Inferior parietal cortex (tissue), 1 donor: ENCODE measurements around the gene RBM28.
"Not testable (repeated sequence)": the region's sequence is repeated elsewhere in the genome, so short reads cannot be mapped to it uniquely, and the experiment has no call there.

Source experiments
- DNase-seq: peaks from one replicate; pipeline ENCODE4 v3.0.0-alpha.2; 2016; ENCODE audit errors: extremely low spot score

Gene RBM28

DNA sequence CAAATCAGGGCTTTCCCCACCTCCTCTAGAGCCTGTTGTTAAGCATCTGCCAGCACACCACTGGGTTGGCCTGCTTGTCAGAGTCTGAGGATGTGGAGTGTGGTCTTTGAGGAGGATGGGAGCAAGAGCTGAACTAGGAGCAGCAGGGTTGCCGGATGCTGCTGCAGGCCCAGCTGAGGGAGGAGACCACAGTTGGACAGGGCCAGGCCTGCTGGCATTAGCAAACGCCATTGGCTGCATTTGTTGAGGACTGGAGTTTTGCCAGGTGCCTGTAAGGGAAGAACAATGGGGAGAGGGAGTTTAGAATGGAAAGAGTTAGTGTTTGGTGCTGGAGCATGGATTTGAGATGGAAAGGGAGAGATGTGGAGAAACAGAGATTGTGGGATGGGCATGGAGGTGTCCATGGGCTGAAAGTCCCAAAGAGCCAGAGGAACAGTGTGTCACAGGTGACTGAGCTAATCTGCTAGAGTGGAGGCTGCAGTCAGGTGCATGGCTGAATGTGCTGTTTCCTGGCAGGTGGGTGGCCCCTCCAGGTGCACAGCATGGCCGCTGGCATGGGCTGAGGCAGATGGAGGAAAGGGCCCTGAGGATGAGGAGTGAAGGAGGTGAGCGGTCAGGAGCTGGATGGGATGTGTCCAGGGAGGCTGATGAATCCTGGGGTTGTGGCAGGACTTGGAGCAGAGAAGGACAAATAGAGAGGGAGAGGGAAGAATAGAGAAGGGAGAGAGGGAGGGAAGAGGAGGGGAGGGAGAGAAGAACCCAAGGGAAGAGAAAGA is 61.9 kb downstream of the RBM28 start:
- no peak for DNase-seq

DNA sequence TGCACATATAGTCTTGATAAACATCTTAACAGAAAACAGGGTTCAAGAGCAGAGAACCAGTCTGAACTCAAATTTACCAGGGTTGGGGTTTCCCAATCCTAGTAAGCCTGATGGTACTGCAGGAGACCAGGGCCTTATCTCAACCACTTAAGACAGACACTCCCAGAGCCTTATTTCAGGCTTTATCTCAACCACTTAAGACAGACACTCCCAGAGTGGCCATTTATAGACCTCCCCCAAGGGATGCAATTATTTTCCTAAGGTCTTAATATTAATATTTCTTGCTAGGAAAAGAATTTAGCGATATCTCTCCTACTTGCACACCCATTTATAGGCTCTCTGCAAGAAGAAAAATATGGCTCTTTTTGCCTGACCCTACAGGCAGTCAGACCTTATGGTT is 63.3 kb downstream of the RBM28 start:
- DNase-seq = not testable (repeated sequence)

DNA sequence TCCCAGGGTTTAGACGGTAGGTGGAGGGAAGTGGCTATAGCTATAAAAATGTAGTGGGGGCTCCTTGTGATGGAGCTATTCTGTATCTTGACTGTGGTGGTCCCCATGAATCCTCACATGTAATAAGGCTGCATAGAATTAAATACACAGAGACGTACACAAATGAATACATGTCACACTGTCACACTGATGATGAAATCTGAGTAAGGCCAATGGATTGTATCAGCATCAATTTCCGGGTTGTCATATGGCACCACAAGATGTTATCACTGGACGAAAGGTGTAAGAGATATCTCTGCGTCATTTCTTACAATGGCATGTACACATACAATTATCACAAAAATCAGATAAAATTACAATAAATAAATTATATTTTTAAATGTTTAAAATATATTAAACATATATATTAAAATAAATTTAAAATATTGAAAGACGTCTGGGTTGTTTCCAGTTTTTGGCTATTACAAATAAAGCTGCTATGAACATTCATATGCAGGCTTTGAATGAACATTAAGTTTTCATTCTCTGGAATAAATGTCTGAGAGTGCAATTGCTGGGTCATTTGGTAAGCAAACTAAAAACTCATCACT is 64.5 kb downstream of the RBM28 start:
- no peak for DNase-seq

DNA sequence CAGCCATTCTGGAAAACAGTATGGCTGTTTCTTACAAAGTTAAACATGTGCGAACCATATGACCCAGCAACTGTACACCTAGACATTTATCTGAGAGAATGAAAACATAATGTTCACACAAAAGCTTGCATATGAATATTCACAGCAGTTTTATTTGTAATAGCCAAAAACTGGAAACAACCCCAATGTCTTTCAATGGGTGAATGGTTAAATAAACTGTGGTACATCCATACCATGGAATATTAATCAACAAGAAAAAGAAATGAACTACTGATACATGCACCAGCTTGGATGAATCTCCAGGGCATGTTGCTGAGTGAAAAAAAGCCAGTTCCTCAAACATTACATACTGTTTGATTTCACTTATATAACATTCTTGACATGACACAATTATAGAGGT is 65.3 kb downstream of the RBM28 start:
- DNase-seq = no peak

DNA sequence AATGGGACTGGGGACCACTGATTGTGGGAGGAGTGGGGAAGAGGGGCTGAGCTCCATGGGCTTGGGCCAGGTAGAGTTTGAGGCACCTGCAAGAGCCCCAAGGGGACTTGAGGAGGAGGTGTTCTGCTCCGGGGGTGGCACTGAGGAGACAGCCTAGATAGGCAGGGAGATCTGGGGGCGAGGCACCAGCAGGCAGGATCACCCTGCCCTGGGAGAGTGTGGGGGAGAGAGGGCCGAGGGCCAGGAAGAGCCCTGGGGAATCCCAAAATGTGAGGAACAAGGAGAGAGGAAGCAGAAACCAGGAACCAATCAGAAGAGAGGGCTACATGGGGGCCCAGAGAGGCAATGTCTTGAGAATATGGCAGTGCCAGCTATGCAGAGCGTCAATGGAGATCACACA is 68.0 kb downstream of the RBM28 start:
- no peak for DNase-seq

DNA sequence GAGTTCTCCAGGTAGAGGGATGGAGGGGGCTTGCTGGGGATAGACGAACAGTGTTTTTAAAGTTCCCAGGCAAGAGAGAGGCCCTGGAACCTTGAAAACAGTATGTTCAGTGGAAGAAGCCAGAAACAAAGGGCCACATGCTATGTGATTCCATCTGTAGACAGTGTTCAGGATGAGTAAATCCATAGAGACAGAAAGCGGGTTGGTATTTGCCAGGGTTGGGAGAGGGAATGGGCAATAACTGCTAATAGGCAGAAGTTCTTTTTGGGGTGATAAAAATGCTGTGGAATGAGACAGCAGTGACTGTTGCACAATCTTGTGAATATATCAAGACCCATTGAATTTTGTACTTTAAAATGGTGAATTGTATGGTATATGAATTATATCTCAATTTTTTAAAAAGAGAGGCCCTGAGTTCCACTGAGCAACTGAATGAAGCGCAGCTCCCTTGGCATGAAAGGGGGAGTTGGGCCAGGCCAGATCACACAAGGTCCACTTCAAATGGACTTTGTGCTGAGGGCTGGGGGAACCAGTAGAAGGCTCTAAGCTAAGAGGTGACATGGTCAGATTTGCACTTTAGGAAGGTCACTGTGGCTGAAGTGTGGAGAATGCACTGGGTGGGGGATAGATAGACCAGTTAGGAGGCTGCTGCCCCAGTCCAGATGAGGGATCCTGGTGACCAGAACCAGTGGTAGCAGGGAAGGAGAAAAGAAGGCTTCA is 68.7 kb downstream of the RBM28 start:
- no peak for DNase-seq

DNA sequence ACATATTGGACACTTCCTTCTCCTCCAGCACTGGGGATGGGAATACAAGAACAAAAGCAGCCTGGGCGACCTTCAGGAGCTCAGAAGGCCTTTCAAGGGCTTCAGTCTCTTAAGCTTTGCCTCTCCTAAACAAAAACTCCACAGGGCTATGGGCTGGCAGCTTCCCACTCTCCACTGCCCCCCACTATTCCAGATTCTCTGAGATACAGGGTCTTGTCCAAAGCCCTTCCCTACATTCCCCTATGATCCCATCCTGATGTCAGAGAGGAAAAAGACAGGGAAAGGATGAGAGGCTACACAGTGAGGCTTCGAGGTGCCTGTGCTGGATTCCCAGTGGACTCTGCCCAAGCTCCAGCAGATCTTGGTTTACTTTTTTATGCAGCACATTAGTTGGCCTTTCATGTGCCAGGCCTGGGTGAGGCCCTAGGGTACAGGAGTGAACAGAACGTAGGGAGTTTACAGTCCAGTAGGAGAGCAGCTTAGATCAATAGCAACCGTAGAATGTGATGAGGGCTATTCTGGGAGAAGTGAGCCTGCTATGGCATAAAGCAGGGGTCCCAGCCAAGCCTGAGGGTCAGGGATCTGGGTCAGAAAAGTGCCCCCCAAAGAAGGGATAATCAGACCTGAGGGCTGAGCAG is 69.3 kb downstream of the RBM28 start:
- DNase-seq = no peak

DNA sequence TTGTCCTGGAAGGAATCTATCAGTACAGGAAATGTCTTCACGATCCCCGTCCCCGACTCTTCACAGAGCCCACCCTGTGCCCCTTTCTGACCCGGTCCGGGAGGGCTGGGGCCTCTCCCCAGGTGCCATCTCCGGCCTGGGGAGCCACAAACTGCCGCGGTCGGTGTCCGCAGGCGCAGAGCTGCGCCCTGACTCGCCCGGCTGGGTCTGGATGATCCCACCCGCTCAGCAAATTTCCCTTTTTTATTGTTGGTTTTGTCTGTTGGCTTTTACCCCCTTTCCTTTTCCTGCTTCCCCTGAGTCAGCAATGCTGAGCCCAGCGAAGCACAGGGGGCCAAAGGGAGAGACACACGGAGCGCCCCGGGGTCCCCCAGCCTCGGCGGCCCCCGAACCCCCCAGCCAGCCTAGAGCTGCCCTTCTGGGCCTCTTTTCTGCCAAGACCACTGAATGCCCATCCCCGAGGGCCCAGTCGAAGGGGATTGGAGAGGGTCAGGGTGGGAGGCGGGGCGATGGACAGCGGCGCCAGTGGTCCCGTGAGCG is 71.7 kb downstream of the RBM28 start:
- no peak for DNase-seq

DNA sequence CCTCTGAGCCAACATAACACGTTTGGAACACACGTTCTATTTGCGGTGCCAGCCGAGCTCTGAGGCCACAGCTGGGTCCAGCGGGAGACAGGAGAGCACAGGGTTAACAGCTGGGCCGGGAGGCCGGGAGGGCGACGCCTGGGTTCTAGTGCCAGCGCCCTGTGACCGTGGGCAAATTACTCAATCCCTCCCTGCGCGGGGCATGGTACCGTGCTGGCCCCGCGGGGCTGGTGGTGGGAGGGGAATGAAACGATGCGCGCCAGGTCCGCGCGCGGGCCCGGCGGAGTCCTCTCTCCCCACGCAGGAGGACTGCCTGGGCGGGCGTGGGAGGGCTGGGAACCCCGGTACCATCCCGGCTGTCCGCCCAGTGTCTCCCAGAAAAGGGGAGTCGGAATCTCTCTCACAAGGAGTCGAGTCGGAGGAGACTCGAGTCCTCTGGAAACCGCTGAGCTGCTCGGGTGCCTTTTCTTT is 72.2 kb downstream of the RBM28 start:
- DNase-seq = peak; percentile 15

DNA sequence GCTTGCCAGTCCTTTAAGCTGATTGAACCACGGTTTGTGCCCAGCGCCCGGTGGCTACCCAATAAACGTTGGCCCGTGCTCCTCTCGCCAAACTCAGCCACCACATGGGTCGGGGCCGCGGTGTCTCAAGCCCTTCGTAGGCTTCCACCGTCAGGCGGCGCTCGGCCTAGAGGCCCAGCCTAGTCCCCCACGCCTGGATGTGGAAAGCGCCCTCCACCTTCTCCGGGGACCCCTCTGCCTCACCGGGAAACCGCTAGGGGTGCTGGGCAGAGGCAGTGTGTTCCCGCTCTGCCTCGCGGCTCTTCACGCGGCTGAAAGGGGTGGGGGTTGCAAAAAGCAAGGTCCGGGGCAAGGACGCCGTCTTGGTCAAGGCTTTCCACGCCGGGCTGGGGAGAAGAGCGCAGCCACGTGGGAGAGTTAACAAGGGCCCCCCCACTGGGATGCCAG is 72.9 kb downstream of the RBM28 start:
- DNase-seq = no peak

DNA sequence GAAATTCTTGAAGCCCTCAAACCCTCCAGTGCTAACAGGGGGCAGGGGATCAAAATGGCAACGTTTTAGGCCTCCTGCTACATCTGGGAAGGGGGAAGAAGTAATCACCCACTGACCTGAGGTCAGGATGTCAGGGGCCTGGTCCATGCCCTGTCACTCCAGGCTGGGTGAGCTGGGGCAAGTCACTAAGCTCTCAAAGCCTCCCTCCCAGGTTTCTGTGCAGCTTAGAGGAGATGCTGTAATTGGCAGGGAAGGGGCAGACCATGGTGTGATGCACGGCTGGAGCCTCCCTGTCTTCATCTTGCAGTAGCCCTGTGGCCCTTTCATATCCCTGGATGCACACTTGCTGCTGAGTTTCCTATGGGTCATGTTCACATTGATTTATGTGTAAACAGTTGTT is 75.5 kb downstream of the RBM28 start:
- no peak for DNase-seq

DNA sequence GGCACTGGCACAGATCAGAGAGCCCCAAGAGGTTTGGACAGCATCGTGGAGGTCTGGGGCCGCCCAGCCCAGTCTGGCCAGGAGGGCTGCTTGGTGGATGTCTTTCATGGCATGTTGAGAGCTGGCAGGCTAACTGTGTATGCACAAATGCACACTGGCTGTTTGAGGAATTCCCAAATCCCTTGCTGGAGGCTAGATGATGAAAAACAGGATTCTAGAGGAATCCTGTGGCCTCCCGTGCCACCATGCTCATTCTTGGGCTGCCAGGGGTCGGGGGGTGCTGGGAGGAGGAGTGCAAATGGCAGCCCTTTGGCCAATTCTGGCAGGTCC is 76.1 kb downstream of the RBM28 start:
- DNase-seq = no peak

DNA sequence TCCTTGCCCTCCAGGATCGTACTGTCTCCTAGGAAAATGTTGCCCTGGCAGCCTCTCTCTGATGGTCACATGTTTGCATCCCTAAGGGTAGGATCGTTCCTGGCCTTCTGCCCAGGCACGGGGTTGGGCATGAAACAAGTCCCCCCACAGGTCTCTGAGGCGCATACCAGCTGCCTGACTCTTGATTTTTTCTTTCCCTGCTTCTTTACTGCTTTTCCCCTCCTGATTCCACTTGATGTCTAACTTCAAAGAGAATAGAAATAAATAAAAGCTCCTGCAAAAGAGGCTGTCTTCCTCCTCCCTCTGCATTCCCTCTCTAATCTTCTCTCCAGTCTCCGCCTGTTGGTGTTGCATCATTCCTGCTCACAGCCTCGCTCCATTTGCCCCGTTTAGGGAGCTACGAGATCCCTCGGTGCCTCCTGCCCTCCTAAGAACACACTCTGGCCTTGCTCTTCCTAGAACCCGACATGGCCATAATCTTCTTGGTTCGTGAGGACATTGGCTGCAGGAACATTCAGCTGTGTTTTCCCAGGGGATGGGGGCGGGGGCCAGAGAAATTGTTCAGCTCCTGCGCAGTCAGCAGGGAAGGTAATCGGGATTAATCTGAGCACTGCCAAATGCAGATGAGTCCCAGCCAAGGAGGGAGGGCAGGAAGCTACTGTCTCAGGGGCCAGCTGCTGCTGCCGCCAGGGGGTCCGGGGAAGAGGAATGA is 76.7 kb downstream of the RBM28 start:
- DNase-seq = peak; percentile 51

DNA sequence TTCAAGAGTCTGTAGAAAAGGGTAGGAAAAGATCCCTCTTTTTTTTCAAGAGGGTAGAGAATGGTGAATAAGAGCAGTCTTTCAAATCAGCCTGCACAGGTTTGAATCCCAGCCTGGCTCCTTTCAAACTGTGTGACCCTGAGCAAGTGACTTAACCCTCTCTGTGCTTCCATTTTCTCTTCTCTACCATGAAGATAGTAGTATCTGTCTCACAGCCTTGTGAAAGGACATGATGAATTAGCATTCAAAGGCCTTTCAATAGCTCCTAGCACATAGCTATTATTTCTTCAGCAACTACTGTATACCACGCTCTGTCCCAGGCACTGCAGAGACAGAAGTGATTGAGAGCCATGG is 77.2 kb downstream of the RBM28 start:
- DNase-seq = no peak

DNA sequence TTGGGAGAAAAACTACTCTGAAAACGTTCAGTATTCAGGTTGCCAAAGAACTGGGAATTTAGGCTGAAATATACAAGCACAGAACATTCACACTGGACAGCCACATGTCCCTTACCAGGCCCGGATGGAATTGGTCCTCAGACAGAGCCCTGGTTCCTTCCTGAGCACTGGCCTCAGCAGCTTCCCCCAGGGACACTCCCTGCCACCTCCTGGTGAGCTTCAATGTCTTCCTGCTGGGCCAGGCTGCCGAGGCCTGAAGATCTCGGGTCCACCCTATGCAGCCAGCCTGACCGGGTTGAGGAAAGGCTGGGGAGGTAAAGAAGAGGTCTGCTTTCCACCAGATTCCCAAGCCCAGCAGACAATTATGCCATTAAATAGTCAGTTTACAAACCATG is 77.8 kb downstream of the RBM28 start:
- DNase-seq = no peak

DNA sequence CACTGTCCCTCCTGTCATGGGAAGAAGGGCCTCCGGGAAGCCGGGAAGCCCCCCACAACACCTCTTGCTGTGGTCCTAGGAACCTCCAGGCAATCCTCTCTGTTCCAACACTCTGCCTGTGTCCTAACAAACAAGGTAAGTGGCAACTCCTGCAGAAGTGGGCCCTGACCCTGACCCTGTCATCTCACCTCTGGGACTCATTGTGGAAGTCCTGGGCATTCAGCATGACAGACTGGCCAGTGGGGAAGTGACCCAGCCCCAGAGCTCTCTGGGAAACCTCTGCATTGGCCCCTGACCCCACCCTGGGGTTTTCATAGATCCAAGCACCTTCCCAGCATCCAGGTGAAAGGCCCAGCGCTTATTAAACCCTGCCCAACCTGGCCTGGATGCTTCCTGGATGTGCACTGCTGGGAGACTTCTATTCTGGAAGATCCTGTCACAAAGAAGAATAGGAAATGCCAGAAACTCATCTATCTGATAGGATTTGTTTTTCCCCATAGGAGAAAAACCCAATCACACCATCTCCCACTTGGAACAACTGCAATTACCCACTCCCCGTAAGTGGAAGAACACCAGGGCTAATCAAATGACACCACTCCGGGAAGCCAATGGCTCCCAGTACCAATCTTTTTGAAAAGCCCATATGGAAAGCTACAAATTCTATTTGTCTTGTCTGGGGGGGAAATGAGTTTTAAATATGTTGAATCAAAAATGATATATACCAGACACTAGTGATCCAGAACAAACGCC is 78.4 kb downstream of the RBM28 start:
- DNase-seq = no peak

DNA sequence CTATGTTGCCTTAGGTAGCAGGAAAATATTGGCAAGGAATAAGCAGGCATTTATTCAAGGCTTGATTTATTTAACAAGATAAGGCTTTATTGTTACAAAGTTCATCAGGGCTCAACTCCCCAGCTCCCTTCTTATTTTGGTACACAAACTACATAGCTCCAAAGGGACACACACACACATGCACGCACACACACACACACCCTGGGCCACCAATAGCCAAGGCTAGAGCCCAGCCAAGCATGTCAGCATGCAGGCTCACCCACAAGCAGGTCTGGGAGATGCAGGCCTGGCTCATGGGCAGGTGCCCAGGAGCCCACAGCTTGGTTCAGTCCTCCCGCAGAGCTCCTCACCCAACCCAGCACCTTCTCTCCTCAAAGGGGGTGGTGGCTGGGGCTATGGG is 79.2 kb downstream of the RBM28 start:
- no peak for DNase-seq

DNA sequence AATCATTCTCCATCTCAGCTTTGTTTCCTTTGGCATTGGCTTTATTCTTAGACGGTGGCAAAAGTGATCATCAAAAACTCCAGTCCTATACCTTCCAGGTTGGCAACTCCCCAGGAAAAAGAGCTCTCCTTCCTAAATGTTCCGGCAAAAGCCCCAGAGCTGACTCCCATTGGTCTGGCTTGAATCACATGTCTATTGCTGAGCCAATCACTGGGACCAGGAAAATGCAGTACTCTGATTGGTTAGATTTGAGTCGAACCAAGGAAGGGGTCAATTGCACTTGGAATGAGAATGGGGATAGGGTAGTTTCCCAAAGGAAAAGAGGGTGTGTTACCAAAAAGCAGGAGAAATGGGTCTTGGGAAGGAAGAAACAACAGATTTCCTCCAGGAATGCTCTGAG is 80.3 kb downstream of the RBM28 start:
- DNase-seq = no peak

DNA sequence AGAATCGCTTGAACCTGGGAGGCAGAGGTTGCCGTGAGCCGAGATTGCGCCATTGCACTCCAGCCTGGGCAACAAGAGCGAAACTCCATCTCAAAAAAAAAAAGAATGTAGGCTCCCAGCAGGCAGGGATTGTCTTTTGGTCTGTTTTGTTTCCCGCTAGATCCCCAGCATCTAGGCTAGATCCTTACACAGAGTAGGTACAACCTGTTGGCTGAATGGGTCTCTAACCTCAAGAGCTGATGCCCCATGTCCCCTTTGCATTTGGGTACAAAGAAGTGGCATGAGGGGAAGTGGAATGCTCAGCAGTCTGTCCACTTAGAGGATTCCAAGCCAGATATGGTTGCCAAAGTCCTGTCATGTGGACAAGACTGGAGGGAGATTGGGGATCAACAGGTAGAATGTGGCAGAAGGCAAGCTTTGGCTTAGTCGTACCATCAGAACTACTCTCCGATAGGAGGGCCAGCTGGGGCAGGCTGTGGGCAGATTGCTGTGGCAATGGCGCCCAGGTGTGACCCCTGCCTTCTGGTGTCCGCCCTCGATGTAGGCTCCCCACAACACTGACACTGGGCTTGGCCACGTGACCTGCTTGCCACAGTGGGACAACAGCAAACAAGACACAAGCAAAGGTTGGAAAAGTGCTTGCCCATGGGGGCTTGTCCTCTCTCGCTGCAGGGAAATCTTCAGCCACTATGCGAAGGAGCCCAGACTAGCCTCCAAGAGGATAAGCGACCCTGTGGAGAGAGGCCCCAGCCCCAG is 81.3 kb downstream of the RBM28 start:
- no peak for DNase-seq

DNA sequence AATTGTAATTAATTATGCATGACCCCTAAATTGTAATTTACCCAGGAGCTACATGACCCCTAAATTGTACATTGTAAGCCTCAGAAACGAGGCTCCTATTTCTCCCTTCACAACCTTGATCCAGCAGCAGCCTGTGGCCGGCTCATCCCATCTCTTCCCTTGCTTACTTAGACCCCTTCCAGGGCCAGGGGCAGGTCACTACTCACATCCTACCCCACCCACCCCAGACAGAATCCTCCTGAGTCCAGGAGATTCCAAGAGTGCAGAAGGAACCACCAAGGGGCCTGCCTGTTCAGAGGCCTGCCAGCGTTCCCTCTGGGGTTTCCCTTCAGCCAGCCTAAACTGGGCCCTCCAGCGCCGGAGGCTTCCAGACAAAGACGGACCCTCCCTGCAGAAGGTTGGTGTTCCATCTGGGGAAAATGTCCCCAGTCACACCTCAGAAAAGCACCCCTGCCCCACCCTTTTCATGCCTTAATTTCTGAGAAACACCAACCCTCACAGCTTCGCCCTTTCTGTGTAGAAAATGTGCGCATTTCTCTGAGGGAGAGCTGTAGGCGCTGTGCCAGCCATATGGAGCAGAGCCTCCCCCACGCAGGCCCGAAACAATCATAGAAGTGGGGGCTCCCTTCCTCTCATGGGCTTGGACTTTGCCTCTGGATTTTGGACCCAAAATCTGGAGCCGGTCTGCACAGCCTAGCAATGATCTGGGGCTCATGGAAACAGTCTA is 83.5 kb downstream of the RBM28 start:
- DNase-seq = no peak
